Upper lobe of left lung (tissue), 4 donors: Measurements from ENCODE around the gene NIF3L1.

Source experiments
- POLR2A ChIP-seq, 4 donors: fragments of 450-650 bp; IDR thresholded peaks; one replicate each; pipeline ENCODE4 v1.5.1; 2016 to 2017; ENCODE audit warnings: antibody characterized with exemption in 4 of 4, mild to moderate bottlenecking in 2 of 4
- POLR2AphosphoS5 ChIP-seq, 2 donors: sonication (generic); formaldehyde crosslinking; IDR thresholded peaks; one replicate each; pipeline ENCODE4 v1.5.1; 2017; ENCODE audit warnings: antibody characterized with exemption in 2 of 2
- TF ChIP-seq, protein P1 (sequence below), 6 experiments: fragments of 450-650 bp in 4 of 6; fragments of 200-600 bp in 2 of 6; sonication (generic) in 2 of 6; IDR thresholded peaks; one replicate each; pipeline ENCODE4 v1.5.1; 2016 to 2019; ENCODE audit warnings: antibody characterized with exemption in 6 of 6

DNA sequence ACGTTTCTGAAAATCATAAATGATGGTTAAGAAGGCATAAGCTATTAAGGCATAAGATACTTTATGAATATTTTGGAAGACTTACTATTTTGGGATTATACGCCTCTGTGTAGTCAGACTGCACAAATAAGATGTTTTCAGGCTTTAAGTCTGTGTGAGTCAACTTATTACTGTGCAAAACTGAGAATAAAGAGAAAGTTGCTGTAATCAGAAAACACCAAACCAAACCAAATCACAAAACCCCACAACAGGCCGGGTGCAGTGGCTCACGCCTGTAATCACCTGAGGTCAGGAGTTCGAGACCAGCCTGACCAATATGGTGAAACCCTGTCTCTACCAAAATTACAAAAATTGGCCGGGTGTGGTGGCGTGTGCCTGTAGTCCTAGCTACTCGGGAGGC is 32.4 kb upstream of the NIF3L1 start:
- TF ChIP-seq, protein P1, sequence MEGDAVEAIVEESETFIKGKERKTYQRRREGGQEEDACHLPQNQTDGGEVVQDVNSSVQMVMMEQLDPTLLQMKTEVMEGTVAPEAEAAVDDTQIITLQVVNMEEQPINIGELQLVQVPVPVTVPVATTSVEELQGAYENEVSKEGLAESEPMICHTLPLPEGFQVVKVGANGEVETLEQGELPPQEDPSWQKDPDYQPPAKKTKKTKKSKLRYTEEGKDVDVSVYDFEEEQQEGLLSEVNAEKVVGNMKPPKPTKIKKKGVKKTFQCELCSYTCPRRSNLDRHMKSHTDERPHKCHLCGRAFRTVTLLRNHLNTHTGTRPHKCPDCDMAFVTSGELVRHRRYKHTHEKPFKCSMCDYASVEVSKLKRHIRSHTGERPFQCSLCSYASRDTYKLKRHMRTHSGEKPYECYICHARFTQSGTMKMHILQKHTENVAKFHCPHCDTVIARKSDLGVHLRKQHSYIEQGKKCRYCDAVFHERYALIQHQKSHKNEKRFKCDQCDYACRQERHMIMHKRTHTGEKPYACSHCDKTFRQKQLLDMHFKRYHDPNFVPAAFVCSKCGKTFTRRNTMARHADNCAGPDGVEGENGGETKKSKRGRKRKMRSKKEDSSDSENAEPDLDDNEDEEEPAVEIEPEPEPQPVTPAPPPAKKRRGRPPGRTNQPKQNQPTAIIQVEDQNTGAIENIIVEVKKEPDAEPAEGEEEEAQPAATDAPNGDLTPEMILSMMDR (IDR thresholded peaks at IDR 0.05): no peak
- no peak for TF ChIP-seq POLR2AphosphoS5 (IDR thresholded peaks at IDR 0.05)
- no peak for TF ChIP-seq POLR2A (IDR thresholded peaks at IDR 0.05)
